ENCODE results near the gene NAP1L2.

GRCh38 chrX:73206366-73206765 lies 8.3 kb downstream of the NAP1L2 start:
- TF ChIP-seq EZH2phosphoT487 (IDR thresholded peaks at IDR 0.05; ENCODE audit: borderline replicate concordance) (no peak), CTCF (IDR thresholded peaks at IDR 0.05 in 2 of 3, conservative IDR thresholded peaks at IDR 0.05 in 1 of 3; ENCODE audit: borderline replicate concordance in 1 of 3, insufficient read depth in 1 of 3, low read depth in 2 of 3, low read length in 2 of 3) (no peak), EZH2 (IDR thresholded peaks at IDR 0.05) (no peak)

Measured in HCT116 (cell line).